Suprapubic skin (tissue), 4 donors: ENCODE results near the gene EPN1.

Source experiments
- EP300 ChIP-seq: sonication (generic); formaldehyde crosslinking; IDR thresholded peaks from one replicate; pipeline ENCODE4 v1.6.1; 2017; ENCODE audit warnings: antibody characterized with exemption
- POLR2A ChIP-seq, 2 donors: fragments of 450-650 bp; IDR thresholded peaks; one replicate each; pipeline ENCODE4 v1.6.1; 2017; ENCODE audit warnings: antibody characterized with exemption in 2 of 2, mild to moderate bottlenecking in 2 of 2, moderate library complexity in 2 of 2
- POLR2AphosphoS5 ChIP-seq, 3 donors: sonication (generic); formaldehyde crosslinking; IDR thresholded peaks; one replicate each; pipeline ENCODE4 v1.6.1; 2017; ENCODE audit warnings: antibody characterized with exemption in 3 of 3
- TF ChIP-seq, protein P1 (sequence below), 2 donors: fragments of 200-600 bp in 1 of 2; fragments of 450-650 bp in 1 of 2; sonication (generic) in 1 of 2; IDR thresholded peaks; one replicate each; pipeline ENCODE4 v1.5.1; 2016 to 2019; ENCODE audit warnings: antibody characterized with exemption in 2 of 2, mild to moderate bottlenecking in 1 of 2, moderate library complexity in 1 of 2

DNA sequence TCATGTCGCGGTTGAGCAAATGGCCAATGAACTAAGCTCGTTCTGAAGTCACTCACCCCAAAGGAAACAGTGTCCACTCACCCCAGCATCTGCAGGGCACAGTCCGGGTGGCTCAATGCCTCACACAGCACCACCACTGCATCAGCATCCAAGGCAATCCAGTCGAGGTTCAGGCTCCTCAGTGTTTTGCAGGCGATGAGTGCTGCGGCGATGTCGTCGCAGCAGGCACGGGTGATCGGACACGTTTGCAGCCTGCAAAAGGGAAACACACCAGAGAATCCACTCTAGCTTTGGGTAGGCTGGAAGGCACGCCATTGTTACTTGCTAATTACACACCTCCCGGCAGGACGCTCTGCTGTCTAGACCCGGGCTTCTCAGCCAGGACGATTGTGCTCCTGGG, 36.7 kb downstream of the EPN1 start:
- TF ChIP-seq POLR2A (IDR thresholded peaks at IDR 0.05): no peak
- TF ChIP-seq POLR2AphosphoS5 (IDR thresholded peaks at IDR 0.05): no peak
- TF ChIP-seq EP300: no peak
- TF ChIP-seq, protein P1, sequence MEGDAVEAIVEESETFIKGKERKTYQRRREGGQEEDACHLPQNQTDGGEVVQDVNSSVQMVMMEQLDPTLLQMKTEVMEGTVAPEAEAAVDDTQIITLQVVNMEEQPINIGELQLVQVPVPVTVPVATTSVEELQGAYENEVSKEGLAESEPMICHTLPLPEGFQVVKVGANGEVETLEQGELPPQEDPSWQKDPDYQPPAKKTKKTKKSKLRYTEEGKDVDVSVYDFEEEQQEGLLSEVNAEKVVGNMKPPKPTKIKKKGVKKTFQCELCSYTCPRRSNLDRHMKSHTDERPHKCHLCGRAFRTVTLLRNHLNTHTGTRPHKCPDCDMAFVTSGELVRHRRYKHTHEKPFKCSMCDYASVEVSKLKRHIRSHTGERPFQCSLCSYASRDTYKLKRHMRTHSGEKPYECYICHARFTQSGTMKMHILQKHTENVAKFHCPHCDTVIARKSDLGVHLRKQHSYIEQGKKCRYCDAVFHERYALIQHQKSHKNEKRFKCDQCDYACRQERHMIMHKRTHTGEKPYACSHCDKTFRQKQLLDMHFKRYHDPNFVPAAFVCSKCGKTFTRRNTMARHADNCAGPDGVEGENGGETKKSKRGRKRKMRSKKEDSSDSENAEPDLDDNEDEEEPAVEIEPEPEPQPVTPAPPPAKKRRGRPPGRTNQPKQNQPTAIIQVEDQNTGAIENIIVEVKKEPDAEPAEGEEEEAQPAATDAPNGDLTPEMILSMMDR (IDR thresholded peaks at IDR 0.05): no peak
